Breast epithelium (tissue), 3 donors: ENCODE data around the gene TSNAX.

Experiments used
- POLR2A ChIP-seq: fragments of 450-650 bp; IDR thresholded peaks from one replicate; pipeline ENCODE4 v1.6.1; 2016; ENCODE audit warnings: antibody characterized with exemption, mild to moderate bottlenecking, moderate library complexity
- TF ChIP-seq, protein P1 (sequence below), 3 donors: fragments of 450-650 bp; IDR thresholded peaks; one replicate each; pipeline ENCODE4 v1.5.1; 2016 to 2017; ENCODE audit warnings: antibody characterized with exemption in 3 of 3, mild to moderate bottlenecking in 3 of 3, moderate library complexity in 3 of 3

DNA sequence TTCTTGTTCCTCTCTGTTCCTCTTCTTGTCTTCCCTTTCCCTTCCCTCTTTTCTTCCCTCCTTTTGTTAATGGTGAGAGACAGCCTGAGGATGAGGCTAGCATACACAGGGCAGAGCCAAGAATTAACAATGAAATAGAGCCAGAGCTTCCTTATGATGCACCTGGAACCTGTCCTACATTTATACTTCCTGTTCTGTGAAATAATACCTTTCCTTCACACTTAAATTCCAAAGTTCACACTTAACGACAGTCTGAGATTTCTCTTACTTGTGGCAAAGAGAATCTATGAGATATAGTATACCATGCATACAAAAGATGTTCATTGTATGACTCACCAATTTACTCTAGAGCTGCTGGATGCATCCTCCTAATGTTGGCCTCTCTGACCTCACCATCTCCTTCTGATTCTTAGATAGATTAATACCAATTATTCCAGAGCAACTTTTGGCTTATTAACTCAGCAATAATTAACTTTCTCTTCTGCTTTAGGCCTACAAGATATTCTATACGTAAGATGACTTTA is 30.8 kb upstream of the TSNAX start:
- TF ChIP-seq, protein P1, sequence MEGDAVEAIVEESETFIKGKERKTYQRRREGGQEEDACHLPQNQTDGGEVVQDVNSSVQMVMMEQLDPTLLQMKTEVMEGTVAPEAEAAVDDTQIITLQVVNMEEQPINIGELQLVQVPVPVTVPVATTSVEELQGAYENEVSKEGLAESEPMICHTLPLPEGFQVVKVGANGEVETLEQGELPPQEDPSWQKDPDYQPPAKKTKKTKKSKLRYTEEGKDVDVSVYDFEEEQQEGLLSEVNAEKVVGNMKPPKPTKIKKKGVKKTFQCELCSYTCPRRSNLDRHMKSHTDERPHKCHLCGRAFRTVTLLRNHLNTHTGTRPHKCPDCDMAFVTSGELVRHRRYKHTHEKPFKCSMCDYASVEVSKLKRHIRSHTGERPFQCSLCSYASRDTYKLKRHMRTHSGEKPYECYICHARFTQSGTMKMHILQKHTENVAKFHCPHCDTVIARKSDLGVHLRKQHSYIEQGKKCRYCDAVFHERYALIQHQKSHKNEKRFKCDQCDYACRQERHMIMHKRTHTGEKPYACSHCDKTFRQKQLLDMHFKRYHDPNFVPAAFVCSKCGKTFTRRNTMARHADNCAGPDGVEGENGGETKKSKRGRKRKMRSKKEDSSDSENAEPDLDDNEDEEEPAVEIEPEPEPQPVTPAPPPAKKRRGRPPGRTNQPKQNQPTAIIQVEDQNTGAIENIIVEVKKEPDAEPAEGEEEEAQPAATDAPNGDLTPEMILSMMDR (IDR thresholded peaks at IDR 0.05): no peak
- TF ChIP-seq POLR2A: no peak
